ENCODE measurements around the gene CAPN15. TPM values are rescaled to one million over a fixed set of nuclear protein-coding genes. Genes with fewer than 3 reads are reported as not detected.

The CAPN15 gene
- total and polyA plus RNA-seq, 4 donors, result 14.4 to 64.1 (median 38.9) TPM

GRCh38 chr16:555528-556473 is 28.3 kb downstream of the CAPN15 start:
- Histone ChIP-seq H3K36me3 (ENCODE audit: control insufficient read depth in 4 of 4, insufficient read depth in 4 of 4, low read length in 4 of 4) (peaks cover 0 to 34% (median 2%) of the 10 kb centered on the region in 4 donors), H3K27me3 (ENCODE audit: control insufficient read depth in 3 of 3, insufficient read depth in 3 of 3, low read length in 2 of 3) (peaks cover 0 to 21% (median 5%) of the 10 kb centered on the region in 3 donors), H3K27ac (ENCODE audit: low read depth in 1 of 2, low read length in 1 of 2) (no peak overlapping the region), H3K4me1 (ENCODE audit: control insufficient read depth in 5 of 5, insufficient read depth in 5 of 5, low read length in 5 of 5) (peaks cover 0 to 7% (median 0%) of the 10 kb centered on the region in 5 donors), H3K4me3 (no peak overlapping the region), H3K9ac (ENCODE audit: insufficient read depth in 1 of 2, low read length in 2 of 2) (no peak overlapping the region), H3K9me3 (ENCODE audit: control insufficient read depth in 4 of 4, insufficient read depth in 3 of 4, low read length in 3 of 4) (no peaks in the 10 kb centered on the region)
- ATAC-seq (ENCODE audit: insufficient read depth, low FRiP score) (no peak), DNase-seq (no peak)
- TF ChIP-seq CTCF (IDR thresholded peaks at IDR 0.05; ENCODE audit: control extremely low read depth, extremely low read depth), result no peak
- 81 to 86% methylated on average over 29 to 32 of the region's 32 CpGs for WGBS, 2 donors

GRCh38 chr16:556474-557173 is 29.1 kb downstream of the CAPN15 start:
- no peak overlapping the region for H3K27ac ChIP-seq (ENCODE audit: low read depth in 1 of 2, low read length in 1 of 2)
- no peak for ATAC-seq (ENCODE audit: insufficient read depth, low FRiP score)
- H3K36me3 ChIP-seq (ENCODE audit: control insufficient read depth in 4 of 4, insufficient read depth in 4 of 4, low read length in 4 of 4), result peaks cover 0 to 27% (median 2%) of the 10 kb centered on the region in 4 donors
- H3K9ac ChIP-seq (ENCODE audit: insufficient read depth in 1 of 2, low read length in 2 of 2), result no peak overlapping the region
- no peak for DNase-seq
- H3K27me3 ChIP-seq (ENCODE audit: control insufficient read depth in 3 of 3, insufficient read depth in 3 of 3, low read length in 2 of 3), result peaks cover 0 to 29% (median 9%) of the 10 kb centered on the region in 3 donors
- TF ChIP-seq CTCF (IDR thresholded peaks at IDR 0.05; ENCODE audit: control extremely low read depth, extremely low read depth), result no peak
- H3K4me1 ChIP-seq (ENCODE audit: control insufficient read depth in 5 of 5, insufficient read depth in 5 of 5, low read length in 5 of 5), result peaks cover 0 to 7% (median 0%) of the 10 kb centered on the region in 5 donors
- WGBS, 2 donors, result 81 to 92% methylated on average over 29 to 32 of the region's 32 CpGs
- H3K9me3 ChIP-seq (ENCODE audit: control insufficient read depth in 4 of 4, insufficient read depth in 3 of 4, low read length in 3 of 4), result no peaks in the 10 kb centered on the region
- no peak overlapping the region for H3K4me3 ChIP-seq

- DNase-seq, result no peak
These were observed 30.2 kb downstream of the CAPN15 start for GRCh38 chr16:557463-558297.

More at GRCh38 chr16:557463-558297, 30.2 kb downstream of the CAPN15 start:
- Histone ChIP-seq H3K36me3 (ENCODE audit: control insufficient read depth in 4 of 4, insufficient read depth in 4 of 4, low read length in 4 of 4) (peaks cover 0 to 18% (median 0%) of the 10 kb centered on the region in 4 donors), H3K27me3 (ENCODE audit: control insufficient read depth in 3 of 3, insufficient read depth in 3 of 3, low read length in 2 of 3) (peaks cover 0 to 39% (median 14%) of the 10 kb centered on the region in 3 donors), H3K4me3 (no peak overlapping the region), H3K9ac (ENCODE audit: insufficient read depth in 1 of 2, low read length in 2 of 2) (no peak overlapping the region), H3K9me3 (ENCODE audit: control insufficient read depth in 4 of 4, insufficient read depth in 3 of 4, low read length in 3 of 4) (peaks cover 0 to 4% (median 0%) of the 10 kb centered on the region in 4 donors), H3K4me1 (ENCODE audit: control insufficient read depth in 5 of 5, insufficient read depth in 5 of 5, low read length in 5 of 5) (peaks cover 0 to 7% (median 0%) of the 10 kb centered on the region in 5 donors), H3K27ac (ENCODE audit: low read depth in 1 of 2, low read length in 1 of 2) (no peak overlapping the region)
- 78% methylated on average over 23 of the region's 23 CpGs for WGBS, 2 donors
- ATAC-seq (ENCODE audit: insufficient read depth, low FRiP score), result no peak
- TF ChIP-seq CTCF (IDR thresholded peaks at IDR 0.05; ENCODE audit: control extremely low read depth, extremely low read depth), result no peak

Data from lung (tissue), 12 donors.